Central memory CD4-positive, alpha-beta T cell (primary cell): Measurements from ENCODE around the gene SUSD3.

Experiments
- DNase-seq: peaks from one replicate; pipeline ENCODE4 v3.0.0; 2022

Gene SUSD3

GRCh38 chr9:93030642-93031628 lies 27.6 kb upstream of the SUSD3 start:
- no peak for DNase-seq

GRCh38 chr9:93031629-93032430 lies 26.7 kb upstream of the SUSD3 start:
- no peak for DNase-seq

- no peak for DNase-seq
Observed at GRCh38 chr9:93032545-93032944, 26.0 kb upstream of the SUSD3 start.

- no peak for DNase-seq
Observed at GRCh38 chr9:93033531-93033930, 25.0 kb upstream of the SUSD3 start.

GRCh38 chr9:93035106-93035660 lies 23.3 kb upstream of the SUSD3 start:
- no peak for DNase-seq

GRCh38 chr9:93035821-93036351 lies 22.6 kb upstream of the SUSD3 start:
- no peak for DNase-seq

GRCh38 chr9:93036887-93037475 lies 21.5 kb upstream of the SUSD3 start:
- no peak for DNase-seq

GRCh38 chr9:93037476-93037971 lies 21.0 kb upstream of the SUSD3 start:
- no peak for DNase-seq

- DNase-seq: no peak
Observed at GRCh38 chr9:93038918-93039317, 19.6 kb upstream of the SUSD3 start.

GRCh38 chr9:93039456-93039855 lies 19.0 kb upstream of the SUSD3 start:
- DNase-seq: no peak

- DNase-seq: no peak
Observed at GRCh38 chr9:93039976-93040375, 18.5 kb upstream of the SUSD3 start.

GRCh38 chr9:93040409-93040808 lies 18.1 kb upstream of the SUSD3 start:
- DNase-seq: no peak

GRCh38 chr9:93041108-93041802 lies 17.2 kb upstream of the SUSD3 start:
- no peak for DNase-seq

GRCh38 chr9:93043122-93043521 lies 15.4 kb upstream of the SUSD3 start:
- no peak for DNase-seq

- DNase-seq: no peak
Observed at GRCh38 chr9:93045521-93045920, 13.0 kb upstream of the SUSD3 start.

GRCh38 chr9:93048566-93049448 lies 9.7 kb upstream of the SUSD3 start:
- no peak for DNase-seq

GRCh38 chr9:93049491-93049890 lies 9.0 kb upstream of the SUSD3 start:
- DNase-seq: no peak

GRCh38 chr9:93050231-93050630 lies 8.3 kb upstream of the SUSD3 start:
- DNase-seq: no peak

- no peak for DNase-seq
Observed at GRCh38 chr9:93051680-93052089, 6.8 kb upstream of the SUSD3 start.

GRCh38 chr9:93052791-93053540 lies 5.5 kb upstream of the SUSD3 start:
- no peak for DNase-seq
